AG04449 (cell line): Measurements from ENCODE around the gene MLXIP.

ENCODE experiments used
- CTCF ChIA-PET: fragments of 350-600 bp; formaldehyde crosslinking; extraction: SDS; loops from one replicate; lab custom pipeline; 2021; ENCODE audit warnings: antibody characterized with exemption; lab: Yijun Ruan, JAX
- POLR2A ChIA-PET: fragments of 400-600, 350-600 bp; formaldehyde crosslinking; extraction: SDS; loops from one replicate; lab custom pipeline; 2020; ENCODE audit warnings: antibody characterized with exemption, inconsistent platforms; lab: Yijun Ruan, JAX
- DNase-seq: peaks from one replicate; pipeline ENCODE4 v3.0.0-alpha.2; 2010; ENCODE audit warnings: low read depth, low spot score
- H3K4me3 ChIP-seq: 2 replicates; pipeline ENCODE4 v1.5.1; 2011; ENCODE audit warnings: low read depth, mild to moderate bottlenecking, control low read depth, low read length
- CTCF ChIP-seq: IDR thresholded peaks from one replicate; pipeline ENCODE4 v1.5.1; 2011; ENCODE audit warnings: mild to moderate bottlenecking, moderate library complexity, low read length, control low read depth, inconsistent platforms; ENCODE audit not compliant: insufficient read depth; ENCODE audit errors: missing control alignments

The MLXIP gene

DNA sequence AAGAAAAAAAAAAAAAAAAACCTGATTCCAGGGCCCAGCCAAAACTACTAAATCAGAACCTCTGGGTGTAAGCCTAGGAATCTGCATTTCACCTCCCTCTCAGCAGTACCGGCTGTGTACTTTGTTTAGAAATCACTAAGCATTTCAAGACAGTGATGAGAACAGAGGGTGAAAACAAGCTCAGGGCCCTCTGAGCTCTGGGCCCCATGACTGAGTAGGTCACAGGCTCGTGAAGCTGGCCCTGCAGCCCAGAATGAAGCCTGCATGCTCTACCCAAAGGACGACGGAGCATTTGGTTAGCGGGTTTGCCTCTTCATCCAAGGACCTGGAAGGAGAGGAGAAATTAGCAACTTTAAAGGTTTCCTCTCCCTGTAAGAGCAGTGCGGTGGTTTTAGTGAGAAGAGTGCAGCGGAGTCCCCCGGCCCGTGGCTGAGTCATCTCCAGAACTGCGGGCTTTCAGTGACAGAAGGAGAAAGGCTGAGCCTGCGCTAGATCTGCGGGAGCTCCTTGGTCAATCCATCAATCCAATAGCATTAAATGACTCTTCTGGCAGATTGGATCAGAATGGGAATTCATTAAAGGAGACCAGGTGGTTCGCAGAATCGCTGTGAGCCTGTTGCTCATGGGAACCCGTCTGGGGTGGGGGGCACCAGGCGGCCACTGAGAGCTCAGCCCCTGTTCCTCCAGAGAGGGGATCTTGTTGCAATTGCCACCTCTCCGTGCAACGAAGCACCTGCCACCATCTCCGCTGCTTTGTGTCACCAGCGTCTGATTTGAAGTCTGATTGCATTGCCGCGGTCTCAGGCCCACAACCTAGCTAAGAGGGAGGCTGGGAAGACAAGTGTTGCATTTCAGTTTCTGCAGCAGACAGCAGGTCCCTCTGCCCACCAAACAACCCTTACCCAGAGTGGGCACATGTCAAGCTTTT lies 88.1 kb downstream of the MLXIP start:
- TF ChIP-seq CTCF: no peak
- DNase-seq: no peak
- ChIA-PET CTCF (interaction anchor here (0.9 to 1.2 kb wide), 2 partner anchors 17 to 24 kb away, joined by 3 to 4 read pairs; no protein-coding TSS in a partner anchor), POLR2A (no interaction called here)
- H3K4me3 ChIP-seq: no peak overlapping the region

DNA sequence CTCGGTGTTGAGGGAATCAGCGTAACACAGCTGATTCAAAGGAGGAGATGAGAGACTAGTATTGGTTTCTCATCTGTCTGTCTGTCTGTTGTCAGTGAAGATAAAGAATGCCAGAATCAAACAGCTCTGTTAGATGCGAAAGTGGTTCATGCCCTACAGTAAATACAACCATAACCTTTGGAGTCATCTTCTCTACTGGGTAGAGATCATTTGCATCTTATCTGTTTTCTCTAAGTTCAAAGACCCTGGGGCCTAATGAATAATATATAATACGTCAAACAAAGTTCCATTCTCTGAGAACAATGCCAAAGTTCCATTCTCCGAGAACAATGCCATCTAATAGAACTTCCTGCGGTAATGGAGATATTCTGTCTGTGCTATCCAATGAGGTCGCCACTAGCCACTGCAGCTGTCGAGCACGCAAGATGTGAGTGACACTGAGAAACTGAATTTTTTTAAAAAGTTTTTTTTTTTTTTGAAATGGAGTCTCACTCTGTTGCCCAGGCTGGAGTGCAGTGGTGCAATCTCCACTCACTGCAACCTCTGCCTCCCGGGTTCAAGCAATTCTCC lies 88.9 kb downstream of the MLXIP start:
- CTCF ChIA-PET: interaction anchor here (0.7 to 1.3 kb wide), 4 partner anchors 17 to 160 kb away, joined by 3 to 4 read pairs (median 3); no protein-coding TSS in a partner anchor
- no peak for TF ChIP-seq CTCF
- no peak for DNase-seq
- POLR2A ChIA-PET: no interaction called here
- no peak overlapping the region for H3K4me3 ChIP-seq

DNA sequence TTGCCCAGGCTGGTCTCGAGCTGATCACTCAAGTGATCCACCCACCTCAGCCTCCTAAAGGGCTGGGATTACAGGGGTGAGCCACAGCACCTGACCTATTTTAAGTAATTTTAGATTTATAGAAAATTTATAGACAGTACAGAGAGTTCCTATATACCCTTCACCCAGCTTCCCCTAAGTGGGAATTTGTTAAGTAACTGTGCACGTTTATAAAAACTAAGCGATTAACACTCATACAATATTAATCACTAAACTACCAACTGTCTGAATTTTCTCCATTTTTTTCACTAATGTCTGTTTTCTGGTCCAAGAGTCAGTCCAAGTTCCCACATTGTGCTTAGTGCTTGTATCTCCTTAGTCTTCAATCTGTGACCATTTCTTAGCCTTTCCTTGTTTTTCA lies 89.9 kb downstream of the MLXIP start:
- DNase-seq: no peak
- ChIA-PET POLR2A (no interaction called here), CTCF (interaction anchor here (1.3 kb wide), 1 partner anchor 22 kb away, joined by 3 read pairs; no protein-coding TSS in a partner anchor)
- TF ChIP-seq CTCF: no peak
- H3K4me3 ChIP-seq: no peak overlapping the region

DNA sequence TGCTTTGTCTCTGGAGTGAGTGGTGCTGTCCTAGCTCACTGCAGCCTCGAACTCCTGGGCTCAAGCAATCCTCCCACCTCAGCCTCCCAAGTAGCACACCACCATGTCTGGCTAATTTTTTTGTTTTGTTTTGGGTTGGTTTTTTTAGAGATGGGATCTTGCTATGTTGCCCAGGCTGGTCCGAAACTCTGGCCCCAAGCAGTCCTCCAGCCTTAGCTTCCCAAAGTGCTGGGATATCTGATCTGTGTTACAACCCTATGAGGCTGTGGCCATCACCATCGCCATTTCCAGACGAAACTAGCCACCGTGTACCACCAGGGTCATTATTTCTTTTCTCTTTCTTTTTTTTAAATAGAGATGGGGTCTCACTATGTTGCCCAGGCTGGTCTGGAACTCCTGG lies 92.8 kb downstream of the MLXIP start:
- no peak for TF ChIP-seq CTCF
- no peak overlapping the region for H3K4me3 ChIP-seq
- no peak for DNase-seq
- ChIA-PET CTCF (interaction anchor here (1.0 kb wide), 1 partner anchor 12 kb away, joined by 3 read pairs; no protein-coding TSS in a partner anchor), POLR2A (no interaction called here)

GRCh38 chr12:122172262-122172939 lies 93.8 kb downstream of the MLXIP start:
- no peak for TF ChIP-seq CTCF
- no peak overlapping the region for H3K4me3 ChIP-seq
- ChIA-PET CTCF (interaction anchor here (0.6 to 1.0 kb wide), 2 partner anchors 13 to 474 kb away, joined by 3 read pairs; no protein-coding TSS in a partner anchor), POLR2A (no interaction called here)
- DNase-seq: no peak
